ENCODE results near the gene UBE2C.

The UBE2C gene

GRCh38 chr20:45861221-45862075, 49.0 kb downstream of the UBE2C start:
- DNase-seq, result no peak

- DNase-seq, result no peak
Observed at GRCh38 chr20:45863543-45864470, 51.4 kb downstream of the UBE2C start.

DNA sequence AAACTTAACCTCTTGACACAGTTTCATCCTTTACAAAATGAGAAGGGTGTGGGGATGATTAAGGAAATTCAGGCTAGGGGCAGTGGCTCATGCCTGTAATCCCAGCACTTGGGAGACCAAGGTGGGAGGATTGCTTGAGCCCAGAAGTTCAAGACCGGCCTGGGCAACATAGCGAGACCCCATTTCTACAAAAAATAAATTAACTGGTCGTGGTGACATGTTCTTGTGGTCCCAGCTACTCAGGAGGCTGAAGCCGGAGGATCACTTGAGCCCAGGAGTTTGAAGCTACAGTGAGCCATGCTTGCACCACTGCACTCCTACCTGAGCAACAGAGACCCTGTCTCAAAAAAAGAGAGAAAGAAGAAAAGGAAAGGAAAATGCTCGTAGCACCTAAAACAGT, 54.0 kb downstream of the UBE2C start:
- no peak for DNase-seq

Data from NCI-H187 (cell line).